Measurements from ENCODE around the gene FRMPD4.

Gene FRMPD4

GRCh38 chrX:12426420-12426819 is 288.1 kb downstream of the FRMPD4 start:
- H3K27ac ChIP-seq (ENCODE audit: low read depth, low read length, poor library complexity, severe bottlenecking): no peak overlapping the region
- TF ChIP-seq CTCF (IDR thresholded peaks at IDR 0.05; ENCODE audit: low read length) (no peak), EZH2 (IDR thresholded peaks at IDR 0.05; ENCODE audit: borderline replicate concordance, low read length) (no peak)
- no peaks in the 10 kb centered on the region for H3F3A ChIP-seq (ENCODE audit: insufficient read depth, low read length)
- H2AFZ ChIP-seq (ENCODE audit: low read length): no peak overlapping the region
- no peaks in the 10 kb centered on the region for H4K20me1 ChIP-seq (ENCODE audit: insufficient read depth, low read length)
- H3K79me2 ChIP-seq (ENCODE audit: insufficient read depth, low read length): no peaks in the 10 kb centered on the region
- no peak overlapping the region for H3K4me3 ChIP-seq (ENCODE audit: low read depth, low read length, poor library complexity, severe bottlenecking)
- H3K36me3 ChIP-seq (ENCODE audit: insufficient read depth, low read length): no peaks in the 10 kb centered on the region
- no peak overlapping the region for H3K9ac ChIP-seq (ENCODE audit: low read length)
- no peaks in the 10 kb centered on the region for H3K27me3 ChIP-seq (ENCODE audit: insufficient read depth, low read length)
- H3K9me3 ChIP-seq (ENCODE audit: low read length): no peaks in the 10 kb centered on the region
- no peak overlapping the region for H3K4me2 ChIP-seq (ENCODE audit: low read length)
- no peaks in the 10 kb centered on the region for H3K4me1 ChIP-seq (ENCODE audit: insufficient read depth, low read length, severe bottlenecking)
- H3K9me2 ChIP-seq (ENCODE audit: low read depth, low read length): no peaks in the 10 kb centered on the region

GRCh38 chrX:12434493-12434892 is 296.2 kb downstream of the FRMPD4 start:
- H2AFZ ChIP-seq (ENCODE audit: low read length): no peak overlapping the region
- H3K9me2 ChIP-seq (ENCODE audit: low read depth, low read length): no peaks in the 10 kb centered on the region
- no peak overlapping the region for H3K27ac ChIP-seq (ENCODE audit: low read depth, low read length, poor library complexity, severe bottlenecking)
- no peak overlapping the region for H3K4me2 ChIP-seq (ENCODE audit: low read length)
- H3K9me3 ChIP-seq (ENCODE audit: low read length): no peaks in the 10 kb centered on the region
- H4K20me1 ChIP-seq (ENCODE audit: insufficient read depth, low read length): no peaks in the 10 kb centered on the region
- H3F3A ChIP-seq (ENCODE audit: insufficient read depth, low read length): no peaks in the 10 kb centered on the region
- no peak overlapping the region for H3K4me3 ChIP-seq (ENCODE audit: low read depth, low read length, poor library complexity, severe bottlenecking)
- no peak overlapping the region for H3K9ac ChIP-seq (ENCODE audit: low read length)
- no peaks in the 10 kb centered on the region for H3K36me3 ChIP-seq (ENCODE audit: insufficient read depth, low read length)
- TF ChIP-seq CTCF (IDR thresholded peaks at IDR 0.05; ENCODE audit: low read length): no peak
- TF ChIP-seq EZH2 (IDR thresholded peaks at IDR 0.05; ENCODE audit: borderline replicate concordance, low read length): no peak
- no peaks in the 10 kb centered on the region for H3K4me1 ChIP-seq (ENCODE audit: insufficient read depth, low read length, severe bottlenecking)
- no peaks in the 10 kb centered on the region for H3K79me2 ChIP-seq (ENCODE audit: insufficient read depth, low read length)
- no peaks in the 10 kb centered on the region for H3K27me3 ChIP-seq (ENCODE audit: insufficient read depth, low read length)

GRCh38 chrX:12439416-12439815 is 301.1 kb downstream of the FRMPD4 start:
- no peaks in the 10 kb centered on the region for H3K27me3 ChIP-seq (ENCODE audit: insufficient read depth, low read length)
- H3K36me3 ChIP-seq (ENCODE audit: insufficient read depth, low read length): no peaks in the 10 kb centered on the region
- H3K4me3 ChIP-seq (ENCODE audit: low read depth, low read length, poor library complexity, severe bottlenecking): no peak overlapping the region

GRCh38 chrX:12440246-12440645 is 302.0 kb downstream of the FRMPD4 start:
- TF ChIP-seq CTCF (IDR thresholded peaks at IDR 0.05; ENCODE audit: low read length) (no peak), EZH2 (IDR thresholded peaks at IDR 0.05; ENCODE audit: borderline replicate concordance, low read length) (no peak)
- Histone ChIP-seq H3F3A (ENCODE audit: insufficient read depth, low read length) (no peaks in the 10 kb centered on the region), H3K79me2 (ENCODE audit: insufficient read depth, low read length) (no peaks in the 10 kb centered on the region), H3K9ac (ENCODE audit: low read length) (no peak overlapping the region), H3K36me3 (ENCODE audit: insufficient read depth, low read length) (no peaks in the 10 kb centered on the region), H3K4me1 (ENCODE audit: insufficient read depth, low read length, severe bottlenecking) (no peaks in the 10 kb centered on the region), H2AFZ (ENCODE audit: low read length) (no peak overlapping the region), H3K27me3 (ENCODE audit: insufficient read depth, low read length) (no peaks in the 10 kb centered on the region), H3K4me3 (ENCODE audit: low read depth, low read length, poor library complexity, severe bottlenecking) (no peak overlapping the region), H3K4me2 (ENCODE audit: low read length) (no peak overlapping the region), H3K9me3 (ENCODE audit: low read length) (no peaks in the 10 kb centered on the region), H3K27ac (ENCODE audit: low read depth, low read length, poor library complexity, severe bottlenecking) (no peak overlapping the region), H4K20me1 (ENCODE audit: insufficient read depth, low read length) (no peaks in the 10 kb centered on the region), H3K9me2 (ENCODE audit: low read depth, low read length) (no peaks in the 10 kb centered on the region)

More at GRCh38 chrX:12439416-12439815, 301.1 kb downstream of the FRMPD4 start:
- no peaks in the 10 kb centered on the region for H4K20me1 ChIP-seq (ENCODE audit: insufficient read depth, low read length)
- no peak overlapping the region for H3K27ac ChIP-seq (ENCODE audit: low read depth, low read length, poor library complexity, severe bottlenecking)
- no peak overlapping the region for H2AFZ ChIP-seq (ENCODE audit: low read length)
- H3K9me3 ChIP-seq (ENCODE audit: low read length): no peaks in the 10 kb centered on the region
- H3F3A ChIP-seq (ENCODE audit: insufficient read depth, low read length): no peaks in the 10 kb centered on the region
- no peaks in the 10 kb centered on the region for H3K4me1 ChIP-seq (ENCODE audit: insufficient read depth, low read length, severe bottlenecking)
- no peaks in the 10 kb centered on the region for H3K79me2 ChIP-seq (ENCODE audit: insufficient read depth, low read length)
- no peak for TF ChIP-seq EZH2 (IDR thresholded peaks at IDR 0.05; ENCODE audit: borderline replicate concordance, low read length)
- no peak overlapping the region for H3K4me2 ChIP-seq (ENCODE audit: low read length)
- H3K9ac ChIP-seq (ENCODE audit: low read length): no peak overlapping the region
- no peaks in the 10 kb centered on the region for H3K9me2 ChIP-seq (ENCODE audit: low read depth, low read length)
